ENCODE measurements around the gene TBC1D32.

TBC1D32 gene

GRCh38 chr6:121040831-121041230 lies 293.4 kb downstream of the TBC1D32 start:
- TF ChIP-seq SPI1 (IDR thresholded peaks at IDR 0.05; ENCODE audit: borderline replicate concordance, low read depth) (no peak), POLR2AphosphoS5 (IDR thresholded peaks at IDR 0.05; ENCODE audit: low read depth) (no peak), GABPA (IDR thresholded peaks at IDR 0.05; ENCODE audit: low read depth) (no peak), CTCF (IDR thresholded peaks at IDR 0.05; ENCODE audit: insufficient read depth, low read length) (no peak), REST (IDR thresholded peaks at IDR 0.05; ENCODE audit: insufficient replicate concordance, low read depth) (no peak)
- DNase-seq (ENCODE audit: low read depth in 1 of 2, low spot score in 1 of 2): no peak

GRCh38 chr6:121033091-121033490 lies 301.2 kb downstream of the TBC1D32 start:
- no peak overlapping the region for H3K27ac ChIP-seq (replicated peaks)
- H3K4me3 ChIP-seq (replicated peaks; ENCODE audit: insufficient read depth, low read length): no peak overlapping the region
- DNase-seq (ENCODE audit: low read depth in 1 of 2, low spot score in 1 of 2): no peak
- TF ChIP-seq SPI1 (IDR thresholded peaks at IDR 0.05; ENCODE audit: borderline replicate concordance, low read depth) (no peak), CTCF (IDR thresholded peaks at IDR 0.05; ENCODE audit: insufficient read depth, low read length) (no peak), POLR2AphosphoS5 (IDR thresholded peaks at IDR 0.05; ENCODE audit: low read depth) (no peak)
- no peaks in the 10 kb centered on the region for H3K27me3 ChIP-seq (ENCODE audit: insufficient read depth, poor library complexity, severe bottlenecking)

More at GRCh38 chr6:121040831-121041230, 293.4 kb downstream of the TBC1D32 start:
- no peak overlapping the region for H3K27ac ChIP-seq (replicated peaks)
- H3K27me3 ChIP-seq (ENCODE audit: insufficient read depth, poor library complexity, severe bottlenecking): no peaks in the 10 kb centered on the region
- H3K4me3 ChIP-seq (replicated peaks; ENCODE audit: insufficient read depth, low read length): no peak overlapping the region

GRCh38 chr6:121032268-121033006 lies 301.8 kb downstream of the TBC1D32 start:
- TF ChIP-seq REST (IDR thresholded peaks at IDR 0.05; ENCODE audit: insufficient replicate concordance, low read depth): no peak
- TF ChIP-seq SPI1 (IDR thresholded peaks at IDR 0.05; ENCODE audit: borderline replicate concordance, low read depth): no peak
- no peak for TF ChIP-seq GABPA (IDR thresholded peaks at IDR 0.05; ENCODE audit: low read depth)
- no peak for TF ChIP-seq CTCF (IDR thresholded peaks at IDR 0.05; ENCODE audit: insufficient read depth, low read length)
- TF ChIP-seq POLR2AphosphoS5 (IDR thresholded peaks at IDR 0.05; ENCODE audit: low read depth): no peak
- no peak overlapping the region for H3K27ac ChIP-seq (replicated peaks)
- H3K4me3 ChIP-seq (replicated peaks; ENCODE audit: insufficient read depth, low read length): no peak overlapping the region
- DNase-seq (ENCODE audit: low read depth in 1 of 2, low spot score in 1 of 2): no peak
- no peaks in the 10 kb centered on the region for H3K27me3 ChIP-seq (ENCODE audit: insufficient read depth, poor library complexity, severe bottlenecking)
